Activated effector memory CD4-positive, alpha-beta T cell treated with anti-CD3 and anti-CD28 coated beads, Interleukin-2, amount 50 U/mL, for 16 hours (primary cell): ENCODE results near the gene H2AZ2.
"Not testable (repeated sequence)": the region's sequence is repeated elsewhere in the genome, so short reads cannot be mapped to it uniquely, and the experiment has no call there.

ENCODE experiments used
- DNase-seq: peaks from one replicate; pipeline ENCODE4 v3.0.0-alpha.2; 2020

The H2AZ2 gene

DNA sequence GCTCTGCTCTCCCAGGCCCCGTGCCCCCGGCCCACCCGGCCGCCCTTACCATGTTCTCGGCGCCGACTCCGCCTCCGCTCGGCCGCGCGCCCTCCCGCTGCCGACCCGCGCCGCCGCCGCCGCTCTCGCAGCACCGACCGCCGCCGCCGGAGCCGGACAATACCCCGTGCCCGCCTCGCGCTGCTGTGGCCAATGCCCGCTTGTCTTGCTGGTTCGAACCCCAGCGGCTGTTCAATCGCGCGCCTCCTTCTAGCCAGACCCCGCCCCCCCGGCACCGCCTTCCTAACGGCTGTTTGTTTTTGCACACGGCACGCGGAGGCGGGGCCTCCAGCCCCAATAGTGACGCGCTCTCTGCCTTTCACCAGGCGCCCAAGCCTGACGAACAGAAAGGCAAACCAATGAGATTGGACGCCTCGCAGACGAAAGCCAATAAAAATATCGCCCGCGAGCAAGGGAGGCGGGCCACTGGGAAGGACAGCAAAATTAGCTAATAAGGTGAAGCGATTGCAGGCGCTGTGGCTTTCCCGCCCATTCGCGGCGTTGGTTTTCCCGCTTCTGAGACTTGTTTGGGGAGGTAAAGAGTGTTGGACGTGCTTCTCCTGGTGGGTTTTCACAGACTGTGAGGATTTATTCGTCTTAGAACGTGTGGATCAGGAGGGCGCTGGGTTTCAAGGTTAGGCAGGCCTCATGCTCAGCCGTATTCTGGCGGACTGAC is at the start of gene H2AZ2:
Gene H2AZ2, minus strand, starts transcription at position 168 of the 715 bp plus-strand sequence. Its CDS starts 116 bp downstream, at position 52.
- peak; percentile 100 for DNase-seq

DNA sequence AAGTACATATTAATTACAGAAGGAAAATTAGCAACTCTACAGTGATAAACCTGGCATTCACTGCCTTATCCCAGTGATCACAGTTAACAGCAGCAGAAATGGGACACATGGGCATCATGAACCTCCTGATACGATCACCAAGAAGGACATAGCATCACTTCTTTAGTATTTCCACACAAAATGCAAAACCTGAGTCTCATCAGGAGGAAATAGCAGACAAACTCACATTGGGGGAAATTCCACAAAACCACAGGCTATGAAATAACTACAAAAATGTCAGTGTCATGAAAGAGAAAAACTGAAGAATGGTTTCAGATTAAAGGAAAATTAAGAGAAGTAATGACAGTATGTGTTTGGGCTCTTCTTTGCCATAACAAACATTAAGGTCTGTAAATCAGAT is 49.4 kb upstream of the H2AZ2 start:
- DNase-seq: no peak

DNA sequence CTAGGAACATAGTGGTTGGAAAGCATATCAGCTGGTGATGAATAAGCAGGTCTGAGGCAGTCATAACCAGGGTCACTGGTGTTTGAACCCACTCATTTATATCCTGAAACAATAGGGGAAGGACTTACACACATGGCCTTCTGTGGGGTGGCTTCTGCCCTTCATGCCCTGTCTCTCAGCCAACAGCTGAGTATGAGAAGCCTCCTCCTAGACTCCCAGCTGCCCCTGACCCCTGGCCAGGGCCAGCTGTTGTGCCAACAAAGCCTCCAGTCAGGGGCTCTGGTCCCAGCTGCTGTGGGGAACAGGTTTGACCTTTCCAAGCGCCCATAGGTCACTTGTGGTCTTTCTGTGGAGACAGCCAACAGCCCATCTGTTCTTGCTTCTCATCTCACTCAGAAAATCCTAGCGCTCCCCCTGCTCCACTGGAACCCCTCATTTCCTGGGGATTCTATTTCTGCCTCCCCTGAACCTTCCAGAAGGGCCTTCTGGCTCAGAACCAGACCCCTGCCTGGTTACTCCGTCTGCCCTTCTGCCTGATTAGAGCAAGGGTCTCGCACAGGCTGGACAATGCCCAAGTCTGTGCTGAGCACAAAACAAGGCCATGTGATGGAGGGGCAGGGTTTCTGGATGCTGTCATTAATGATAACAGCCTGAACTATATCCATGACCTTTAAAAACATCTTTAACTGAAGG is 47.1 kb upstream of the H2AZ2 start:
- DNase-seq: no peak

DNA sequence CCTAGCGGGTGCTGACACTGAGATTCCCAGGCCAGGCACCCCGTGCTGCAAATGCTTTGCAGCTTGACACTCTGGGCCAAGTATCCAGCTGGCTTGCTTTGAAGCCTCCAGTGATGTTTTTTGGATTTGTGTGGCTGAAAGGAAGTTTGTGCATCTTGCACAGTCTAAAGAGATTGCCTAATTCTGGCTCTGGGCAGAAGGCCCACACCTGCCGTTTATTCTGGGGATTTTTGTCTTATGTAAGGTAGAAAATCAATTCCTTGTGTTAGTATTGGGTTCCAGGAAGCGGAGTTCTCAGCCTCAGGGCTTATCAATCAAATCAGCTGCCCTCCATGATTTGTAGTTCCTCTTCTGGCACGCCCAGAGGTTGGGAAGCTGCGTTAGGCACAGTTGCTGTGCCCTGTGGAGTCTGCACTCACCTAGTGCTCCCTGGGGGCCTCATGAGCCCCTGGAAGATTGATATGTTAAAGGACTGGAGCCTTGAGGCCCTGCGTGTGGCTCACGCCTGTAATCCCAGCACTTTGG is 45.9 kb upstream of the H2AZ2 start:
- DNase-seq: no peak

DNA sequence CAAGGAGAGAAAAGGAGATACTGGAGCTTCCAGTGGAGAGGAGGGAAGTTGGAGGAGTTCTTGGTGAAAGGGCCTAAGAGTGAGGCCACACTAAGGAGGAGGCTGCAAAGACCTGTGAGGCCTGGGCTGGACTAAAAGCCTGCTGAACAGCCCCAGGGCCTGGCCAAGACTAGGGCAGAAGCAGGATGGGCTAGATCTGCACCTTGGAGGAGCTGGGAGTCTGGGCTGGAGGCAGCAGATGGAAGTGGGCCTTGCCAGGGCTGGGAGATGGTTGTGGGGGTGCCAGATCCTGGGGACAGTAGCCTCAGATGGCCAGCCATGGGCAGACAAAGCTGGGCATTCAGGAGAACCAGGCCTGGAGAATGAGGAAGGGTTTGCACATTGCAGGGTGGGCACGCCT is 43.9 kb upstream of the H2AZ2 start:
- DNase-seq: no peak

DNA sequence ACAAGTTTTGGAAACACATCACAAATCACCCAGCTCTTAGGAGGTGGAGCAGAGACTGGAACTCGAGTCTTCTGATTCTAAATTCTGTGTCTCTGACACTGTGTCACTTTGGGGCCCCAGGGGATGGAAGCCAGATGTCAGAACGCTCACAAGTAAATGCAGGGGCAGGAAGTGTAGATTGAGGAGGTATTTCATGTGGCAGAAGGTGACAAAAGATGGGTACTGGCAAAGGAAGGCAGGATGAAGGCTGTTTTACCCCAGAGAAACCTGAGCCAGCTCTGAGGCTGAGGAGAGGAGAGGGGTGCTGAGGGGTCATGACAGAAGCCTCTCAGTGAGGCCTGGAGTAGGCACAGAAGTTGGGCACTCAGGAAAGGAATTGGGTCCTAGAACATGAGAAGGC is 43.5 kb upstream of the H2AZ2 start:
- DNase-seq: no peak

DNA sequence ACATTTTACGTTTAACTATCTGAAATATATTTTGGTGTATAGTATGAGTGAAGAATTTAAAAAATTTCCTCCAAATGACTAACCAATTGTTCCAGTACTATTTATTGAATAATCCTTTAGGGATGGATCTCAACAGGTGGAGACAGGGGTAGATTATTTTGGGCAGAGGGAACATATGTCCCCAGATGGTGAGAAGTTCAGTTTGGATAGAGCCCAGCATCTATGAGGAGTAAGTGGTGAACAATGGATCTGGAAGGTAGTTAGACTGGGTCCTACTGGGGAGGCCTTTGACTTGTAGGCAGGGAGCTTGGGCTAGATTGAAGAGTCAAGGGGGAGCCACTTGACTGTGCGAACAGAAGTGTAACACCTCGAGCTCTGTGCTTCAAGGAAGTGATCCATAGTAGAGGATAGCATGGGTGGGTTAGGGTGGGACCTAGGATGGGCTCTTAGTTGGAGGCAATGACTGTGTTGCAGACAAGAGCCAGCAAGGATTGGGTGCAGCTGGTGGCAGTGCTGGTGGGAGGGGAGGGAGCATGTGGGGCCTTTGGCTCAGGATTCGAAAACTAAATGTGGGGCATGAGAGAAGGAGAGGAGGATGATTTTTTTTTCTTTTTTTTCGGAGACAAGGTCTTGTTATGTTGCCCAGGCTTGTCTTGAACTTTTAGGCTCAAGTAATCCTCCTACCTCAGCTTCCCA is 41.3 kb upstream of the H2AZ2 start:
- no peak for DNase-seq

DNA sequence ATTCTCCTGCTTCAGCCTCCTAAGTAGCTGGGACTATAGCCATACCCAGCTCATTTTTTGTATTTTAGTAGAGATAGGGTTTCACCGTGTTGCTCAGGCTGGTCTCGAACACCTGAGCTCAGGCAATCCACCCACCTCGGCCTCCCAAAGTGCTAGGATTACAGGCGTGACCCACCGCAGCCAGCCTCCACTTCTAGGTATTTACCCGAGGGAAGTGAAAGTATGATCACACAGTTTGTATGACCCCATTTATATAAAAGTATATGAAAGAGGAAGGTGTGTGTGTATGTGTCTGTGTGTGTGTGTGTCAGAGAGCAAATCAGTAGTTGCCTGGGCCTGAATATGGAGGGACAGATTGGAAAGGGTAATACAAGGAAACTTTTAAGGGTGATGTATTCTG is 39.4 kb upstream of the H2AZ2 start:
- DNase-seq: no peak

DNA sequence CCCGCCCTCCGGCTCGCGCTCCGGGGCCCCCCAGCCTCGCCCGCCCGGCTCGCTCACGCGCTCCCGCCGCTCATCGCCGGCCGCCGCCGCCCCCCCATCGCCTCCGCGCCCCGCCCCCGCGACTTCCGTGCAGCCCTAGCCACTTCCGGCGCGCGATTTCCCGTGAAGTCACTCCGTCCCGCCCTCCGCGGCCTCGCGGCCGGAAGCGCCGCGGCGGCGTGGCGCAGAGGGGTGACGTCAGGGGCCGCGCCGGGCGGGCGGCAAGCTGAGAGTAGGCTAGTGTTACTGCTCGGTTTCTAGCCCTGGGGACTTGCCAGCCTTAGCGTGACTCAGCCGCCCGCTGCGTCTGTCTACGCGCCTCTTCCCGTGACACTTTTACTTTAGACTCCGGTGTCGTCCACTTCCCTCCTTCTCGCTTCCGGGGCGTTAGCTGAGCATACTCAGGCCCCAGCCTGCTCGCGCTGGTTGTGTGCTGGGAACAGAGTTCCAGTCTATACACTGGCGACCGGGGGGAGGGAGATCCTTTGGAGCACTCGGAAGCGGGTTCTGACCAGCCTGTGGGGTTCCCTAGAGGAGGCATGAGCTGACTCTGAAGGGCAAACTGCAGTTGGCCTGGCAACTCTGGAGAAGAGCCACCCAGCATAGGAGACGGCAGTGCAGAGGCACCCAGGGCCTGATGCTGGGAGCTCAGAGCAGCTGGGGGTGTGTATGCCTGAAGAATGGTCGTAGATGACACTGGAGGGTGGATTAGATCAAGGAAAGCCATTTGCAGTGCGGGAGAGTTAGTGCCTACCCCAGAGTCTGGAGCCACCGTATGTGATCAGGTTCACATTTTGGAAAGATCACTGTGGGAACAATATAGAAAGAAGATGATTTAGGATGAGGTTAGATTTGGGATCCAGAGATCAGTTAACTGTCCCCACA is 37.8 kb upstream of the H2AZ2 start, which contains the start of gene PURB:
Gene PURB, minus strand, starts transcription at position 137 of the 924 bp plus-strand sequence. CDS start 182 bp downstream, outside the sequence.
- DNase-seq: peak; percentile 99

DNA sequence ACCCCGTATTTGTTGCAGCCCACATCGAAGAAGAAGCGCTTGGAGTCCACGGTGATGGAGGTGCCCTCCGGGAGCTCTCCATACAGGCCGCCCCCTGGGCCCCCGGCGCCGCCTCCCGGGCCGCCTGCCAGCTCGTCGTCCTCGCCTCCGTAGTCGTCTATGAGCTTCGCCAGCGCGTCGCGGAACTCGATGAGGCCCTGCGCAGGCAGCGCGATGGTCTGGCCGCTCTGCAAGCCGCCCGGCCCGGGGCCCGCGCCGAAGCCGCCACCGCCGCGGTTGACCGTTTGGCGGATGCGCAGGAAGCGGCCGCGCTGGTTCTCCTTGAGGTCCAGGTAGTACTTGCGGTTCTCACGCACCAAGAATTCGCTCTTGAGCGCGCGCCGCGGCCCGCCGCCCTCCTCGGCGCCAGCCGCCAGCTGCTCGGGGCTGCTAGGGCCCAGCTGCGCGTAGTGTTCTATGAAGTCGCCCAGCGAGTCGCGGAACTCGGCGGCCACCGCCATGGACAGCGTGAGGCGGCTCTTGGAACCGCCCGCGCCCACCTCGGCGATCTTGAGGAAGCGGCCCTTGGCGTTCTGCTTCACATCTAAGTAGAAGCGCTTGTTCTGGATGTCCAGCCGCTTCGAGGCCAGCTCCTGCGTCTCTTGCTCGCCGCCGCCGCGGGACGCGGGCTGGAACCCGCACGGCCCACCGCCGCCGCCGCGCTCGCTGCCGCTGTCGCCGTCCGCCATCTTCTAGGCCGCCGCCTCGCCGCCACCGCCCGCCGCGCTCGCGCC is 36.9 kb upstream of the H2AZ2 start:
- DNase-seq: peak; percentile 84

DNA sequence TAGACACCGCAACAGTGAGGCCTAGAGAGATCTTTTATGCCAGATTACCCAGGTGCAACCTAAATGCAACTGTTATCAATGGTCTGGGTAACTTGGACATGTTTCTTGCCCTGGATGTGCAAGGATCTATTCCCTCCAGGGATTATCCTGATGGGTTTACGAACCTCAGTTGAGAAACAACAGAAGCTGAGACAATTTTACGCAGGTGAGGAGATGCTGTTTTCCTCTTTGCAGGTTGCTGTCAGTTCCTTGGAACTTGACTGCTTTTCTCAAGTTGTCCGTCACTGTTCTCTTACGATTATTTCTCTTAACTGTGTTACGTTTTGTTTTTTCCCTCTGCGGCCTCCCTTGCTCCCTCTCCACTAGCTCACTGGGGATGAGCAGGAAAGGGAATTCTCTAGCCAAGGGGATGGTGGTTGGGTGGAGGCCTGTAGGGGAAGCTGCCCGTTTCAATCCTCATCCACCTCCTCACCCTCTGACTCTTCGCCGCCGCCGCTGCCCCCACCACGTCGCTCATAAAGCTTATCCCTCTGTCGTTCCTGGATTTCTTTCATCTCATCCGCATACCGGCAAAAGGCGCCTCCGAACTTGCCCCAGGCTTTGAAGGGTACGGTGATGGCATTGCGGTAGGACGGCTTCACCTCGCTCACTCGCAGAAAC is 36.2 kb upstream of the H2AZ2 start:
- no peak for DNase-seq

DNA sequence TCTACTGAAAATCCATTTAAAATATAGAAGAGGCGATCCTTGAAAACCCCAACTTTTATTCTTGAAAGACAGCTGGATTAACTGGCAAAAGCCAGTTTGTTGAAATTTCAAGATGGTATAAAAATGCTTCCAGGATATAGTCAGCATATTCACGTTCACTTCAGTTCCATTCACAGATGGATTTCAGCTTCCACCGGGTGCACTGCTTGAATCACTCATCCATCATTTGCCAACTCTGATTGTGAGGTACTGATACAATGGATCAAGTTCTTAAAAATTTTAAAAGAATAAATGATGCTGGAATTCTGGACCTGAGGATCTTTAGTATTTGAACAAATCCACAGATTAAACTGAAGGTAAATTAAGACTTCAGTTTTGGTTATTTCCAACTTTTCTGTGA is 35.0 kb upstream of the H2AZ2 start:
- no peak for DNase-seq

DNA sequence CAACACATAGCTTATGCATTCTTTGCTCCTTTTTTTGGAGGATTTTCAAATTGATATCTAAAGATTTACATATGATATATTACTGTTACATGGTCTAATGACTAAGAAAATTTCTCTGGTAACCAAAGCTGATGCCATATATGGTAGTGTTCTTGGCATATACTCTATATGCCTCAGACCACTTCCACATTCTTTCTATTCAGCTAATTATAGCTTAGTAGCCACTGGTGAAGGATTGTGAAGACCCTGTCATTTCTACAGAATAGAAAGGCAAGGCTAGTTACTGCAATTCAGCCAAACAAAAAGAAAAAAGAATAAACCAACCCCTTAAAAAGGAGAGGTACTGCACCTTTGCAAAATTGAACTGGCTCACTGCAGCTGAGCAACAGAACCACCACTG is 33.7 kb upstream of the H2AZ2 start:
- no peak for DNase-seq

DNA sequence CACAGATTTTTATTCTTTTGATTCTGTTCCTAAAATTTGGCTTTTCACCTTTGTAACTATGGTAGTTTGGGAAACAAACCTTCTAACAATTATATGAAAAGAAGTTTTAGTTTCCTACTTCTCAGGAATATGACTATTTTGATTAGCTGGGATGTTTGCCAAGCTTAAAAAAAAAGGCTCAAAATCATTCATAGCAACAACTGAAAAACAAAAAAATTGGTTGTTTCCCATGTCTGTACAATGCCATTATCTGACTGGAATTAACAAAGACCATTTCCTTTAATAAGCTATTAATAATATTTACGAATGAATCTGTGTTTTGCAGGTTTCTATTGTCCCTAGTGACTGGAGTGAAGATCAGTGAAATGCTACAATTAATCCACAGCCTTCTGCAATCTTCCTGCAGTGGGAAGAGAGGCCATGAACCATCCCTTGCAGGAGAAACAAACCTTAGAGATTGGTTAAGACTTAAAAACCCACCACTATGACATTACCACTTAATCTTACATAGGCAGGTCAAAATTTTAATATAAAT is 33.2 kb upstream of the H2AZ2 start:
- DNase-seq: no peak

DNA sequence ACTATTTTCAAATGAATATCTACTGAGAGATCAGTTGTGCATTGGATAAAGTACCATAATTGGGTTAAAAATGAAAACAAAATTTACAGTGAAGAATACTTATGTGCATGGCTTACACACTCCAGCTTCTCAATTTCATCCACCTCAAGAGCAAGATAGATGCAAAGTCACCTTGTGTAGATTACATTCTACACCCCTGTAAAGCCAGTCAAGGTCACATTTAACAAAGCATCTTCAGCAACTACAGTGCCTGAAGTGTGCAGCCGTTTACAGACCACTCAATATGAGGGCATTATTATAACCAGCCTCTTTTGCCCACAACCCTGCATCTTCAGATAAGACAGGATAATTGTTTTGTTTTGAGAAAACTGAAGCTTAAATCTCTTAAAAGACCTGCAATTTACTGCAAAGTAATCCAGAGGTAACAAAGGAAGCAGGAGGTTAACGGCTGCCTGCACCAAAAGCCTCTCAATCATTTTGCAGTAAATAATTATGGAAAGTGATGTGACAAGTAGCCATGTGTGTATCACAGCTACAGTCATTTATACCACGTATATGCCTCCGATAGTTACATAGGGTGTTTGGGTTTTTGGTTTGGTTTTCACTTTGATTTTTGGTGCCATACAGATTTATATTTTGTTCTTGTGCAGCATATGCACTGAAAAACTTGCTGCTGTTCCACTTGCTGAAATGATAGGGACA is 32.6 kb upstream of the H2AZ2 start:
- no peak for DNase-seq

DNA sequence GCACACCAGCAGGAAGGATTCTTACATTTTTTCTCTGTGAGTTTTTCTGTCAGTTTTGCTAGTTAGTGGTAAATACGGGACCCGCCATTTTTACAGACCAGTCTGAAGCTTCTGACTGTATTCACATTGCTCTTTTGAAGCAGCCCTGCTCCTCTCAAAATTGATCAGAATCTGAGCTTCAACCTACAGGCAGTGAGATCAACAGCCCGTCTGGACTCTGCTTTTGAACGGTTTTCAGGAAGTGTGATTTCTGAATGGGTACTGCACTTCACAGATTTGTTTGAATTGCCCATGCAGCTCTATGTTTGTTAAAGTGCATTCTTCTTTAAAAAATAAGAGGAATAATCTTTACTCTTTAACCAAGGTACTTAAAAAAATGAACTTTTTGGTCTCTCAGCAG is 28.5 kb upstream of the H2AZ2 start:
- DNase-seq: no peak

DNA sequence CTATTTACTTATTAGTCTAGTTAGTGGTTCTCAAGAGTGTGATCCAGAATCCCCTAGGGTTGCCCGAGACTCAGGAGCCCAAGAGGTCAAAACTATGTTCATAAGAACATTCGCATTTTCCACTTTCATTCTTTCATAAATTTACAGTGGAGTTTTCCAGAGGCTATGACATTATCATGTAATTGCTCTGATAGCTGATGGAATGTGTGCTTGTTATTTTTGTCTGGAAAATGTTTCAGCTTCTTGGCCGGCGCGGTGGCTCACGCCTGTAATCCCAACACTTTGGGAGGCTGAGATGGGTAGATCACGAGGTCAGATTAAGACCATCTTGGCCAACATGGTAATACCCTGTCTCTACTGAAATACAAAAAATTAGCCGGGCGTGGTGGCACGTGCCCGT is 27.4 kb upstream of the H2AZ2 start:
- DNase-seq: no peak

DNA sequence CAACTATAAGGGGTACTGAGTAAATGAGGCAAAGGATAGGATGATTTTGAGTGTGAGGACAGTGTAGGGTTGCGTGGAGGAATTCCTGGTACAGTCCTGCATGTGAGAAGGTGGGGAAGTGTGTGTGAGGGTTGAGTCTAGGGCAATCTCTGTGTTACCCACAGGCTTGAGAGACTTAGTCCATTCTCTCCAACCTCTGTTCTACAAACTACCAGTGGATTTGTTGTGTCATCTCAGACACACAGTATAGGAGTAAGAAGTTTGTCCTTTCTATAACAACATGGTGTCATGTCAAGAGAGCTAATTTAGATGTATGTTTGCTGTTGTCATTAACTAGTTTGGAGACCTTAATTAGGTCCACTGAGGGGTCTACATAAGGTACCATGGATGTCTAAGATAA is 24.9 kb upstream of the H2AZ2 start:
- no peak for DNase-seq

DNA sequence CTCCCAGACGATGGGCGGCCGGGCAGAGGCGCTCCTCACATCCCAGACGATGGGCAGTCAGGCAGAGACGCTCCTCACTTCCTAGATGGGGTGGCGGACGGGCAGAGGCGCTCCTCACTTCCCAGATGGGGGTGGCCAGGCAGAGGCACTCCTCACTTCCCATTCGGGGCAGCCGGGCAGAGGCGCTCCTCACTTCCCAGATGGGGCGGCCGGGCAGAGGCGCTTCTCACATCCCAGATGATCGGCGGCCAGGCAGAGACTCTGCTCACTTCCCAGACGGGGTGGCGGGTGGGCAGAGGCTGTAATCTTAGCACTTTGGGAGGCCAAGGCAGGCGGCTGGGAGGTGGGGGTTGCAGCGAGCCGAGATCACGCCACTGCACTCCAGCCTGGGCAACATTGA is 24.0 kb upstream of the H2AZ2 start:
- DNase-seq: not testable (repeated sequence)

DNA sequence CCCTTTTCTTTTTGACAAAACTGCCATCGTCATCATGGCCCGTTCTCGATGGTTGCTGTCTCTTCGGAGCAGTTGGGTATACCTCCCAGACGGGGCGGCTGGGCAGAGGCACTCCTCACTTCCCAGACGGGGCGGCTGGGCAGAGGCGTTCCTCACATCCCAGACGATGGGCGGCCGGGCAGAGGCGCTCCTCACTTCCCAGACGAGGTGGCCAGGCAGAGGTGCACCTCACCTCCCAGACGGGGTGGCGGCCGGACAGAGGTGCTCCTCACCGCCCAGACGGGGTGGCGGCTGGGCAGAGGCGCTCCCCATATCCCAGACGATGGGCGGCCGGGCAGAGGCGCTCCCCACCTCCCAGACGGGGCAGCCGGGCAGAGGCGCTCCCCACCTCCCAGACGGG is 22.9 kb upstream of the H2AZ2 start:
- DNase-seq: not testable (repeated sequence)
